Caco-2 (cell line): Measurements from ENCODE around the gene ZNF888. TPM values are rescaled to one million over a fixed set of nuclear protein-coding genes. Genes with fewer than 3 reads are reported as not detected.

ENCODE experiments used
- BruUV-seq: library from RNA; stranded (reverse); fragments of 400-500 nt; replicated peaks from 2 replicates; lab custom pipeline; 2021; lab: Mats Ljungman, UMichigan
- CTCF ChIA-PET: fragments of 300-600 bp; sonication (Branson Sonifier 250); formaldehyde crosslinking; loops from one replicate; lab custom pipeline; 2022; ENCODE audit warnings: antibody characterized with exemption; lab: Charles Lee
- POLR2A ChIA-PET: fragments of 300-600 bp; sonication (Branson Sonifier 250); formaldehyde crosslinking; loops from one replicate; lab custom pipeline; 2022; ENCODE audit warnings: antibody characterized with exemption; lab: Charles Lee
- DNase-seq, 2 experiments: peaks; one replicate each; pipeline versions ENCODE4 v3.0.0 to v3.0.0-alpha.2; 2020 to 2022
- H3K27me3 ChIP-seq: replicated peaks from 2 replicates; pipeline ENCODE4 v1.6.0; 2011; ENCODE audit warnings: low read length; ENCODE audit not compliant: control insufficient read depth, insufficient read depth
- H3K36me3 ChIP-seq: 2 replicates; pipeline ENCODE4 v1.5.1; 2011; ENCODE audit warnings: low read length; ENCODE audit not compliant: control insufficient read depth, insufficient read depth
- H3K4me1 ChIP-seq: fragments of 250-450 bp; sonication (Bioruptor Pico); 2 replicates; pipeline ENCODE4 v1.5.1; 2020; ENCODE audit warnings: mild to moderate bottlenecking
- H3K4me3 ChIP-seq: 2 replicates; pipeline ENCODE4 v1.5.1; 2011; ENCODE audit warnings: low read depth, mild to moderate bottlenecking, control low read depth, low read length
- H3K9me3 ChIP-seq: fragments of 250-450 bp; sonication (Bioruptor Pico); 2 replicates; pipeline ENCODE4 v1.5.1; 2020; ENCODE audit warnings: mild to moderate bottlenecking, moderate library complexity
- H3K27ac Mint-ChIP-seq: one replicate; pipeline ENCODE4 v1.8.0; 2022; ENCODE audit warnings: mixed read lengths; ENCODE audit not compliant: unreplicated experiment
- H3K27me3 Mint-ChIP-seq: one replicate; pipeline ENCODE4 v1.8.0; 2022; ENCODE audit warnings: mixed read lengths; ENCODE audit not compliant: insufficient read depth, unreplicated experiment
- H3K36me3 Mint-ChIP-seq: one replicate; pipeline ENCODE4 v1.8.0; 2022; ENCODE audit warnings: mild to moderate bottlenecking, mixed read lengths; ENCODE audit not compliant: insufficient read depth, unreplicated experiment
- H3K4me1 Mint-ChIP-seq: one replicate; pipeline ENCODE4 v1.8.0; 2022; ENCODE audit warnings: low read depth, mixed read lengths; ENCODE audit not compliant: unreplicated experiment
- H3K4me3 Mint-ChIP-seq: one replicate; pipeline ENCODE4 v1.8.0; 2022; ENCODE audit warnings: mild to moderate bottlenecking, moderate library complexity, mixed read lengths; ENCODE audit not compliant: unreplicated experiment
- H3K9me3 Mint-ChIP-seq: one replicate; pipeline ENCODE4 v1.8.0; 2022; ENCODE audit warnings: mixed read lengths; ENCODE audit not compliant: unreplicated experiment
- CTCF ChIP-seq, 2 experiments: fragments of 200-600 bp in 1 of 2; IDR thresholded peaks; 1 replicate in 1 of 2; 2 replicates in 1 of 2; pipeline versions ENCODE4 v1.5.1 to v1.8.0; 2011 to 2022; ENCODE audit warnings: antibody characterized with exemption in 1 of 2, control low read depth in 1 of 2, inconsistent platforms in 1 of 2, low read depth in 1 of 2, low read length in 1 of 2, mild to moderate bottlenecking in 1 of 2, moderate library complexity in 1 of 2; ENCODE audit not compliant: insufficient read depth in 1 of 2, severe bottlenecking in 1 of 2, unreplicated experiment in 1 of 2
- intact Hi-C: fragments of 100-400 bp; cut with micrococcal nuclease; formaldehyde crosslinking; loops from one replicate; pipeline ENCODE4 v1.10.0; 2022; ENCODE audit not compliant: unreplicated experiment
- total RNA-seq: library from RNA; stranded (reverse); gene quantifications from 2 replicates; pipeline ENCODE4 v1.2.3, GENCODE V29; 2022

The ZNF888 gene
- total RNA-seq, 1 experiment from 2014 or later, result 7.3 TPM

- intact Hi-C loops, result loop anchor here (2.0 kb wide), 1 partner anchor 19 kb away; the partner anchor contains the start of gene ZNF816
- H3K36me3 Mint-ChIP-seq, result peaks cover 61% of the 10 kb centered on the region
- H3K27ac Mint-ChIP-seq, result peak overlapping the region; percentile 49
- TF ChIP-seq CTCF (IDR thresholded peaks at IDR 0.05; ENCODE audit: insufficient read depth in 1 of 2, low read depth in 1 of 2, low read length in 1 of 2, severe bottlenecking in 1 of 2, unreplicated experiment in 1 of 2), result no peak
- H3K27me3 ChIP-seq, result no peaks in the 10 kb centered on the region
- ChIA-PET POLR2A (no interaction called here), CTCF (no interaction called here)
- H3K4me3 Mint-ChIP-seq, result peak overlapping the region; percentile 6
- peaks cover 12% of the 10 kb centered on the region for H3K4me1 Mint-ChIP-seq
- H3K9me3 Mint-ChIP-seq, result peaks cover 14% of the 10 kb centered on the region
- no peaks in the 10 kb centered on the region for H3K27me3 Mint-ChIP-seq
- no peak for DNase-seq
- peaks cover 28% of the 10 kb centered on the region for H3K4me1 ChIP-seq
- no TSS peak for BruUV-seq
- no peaks in the 10 kb centered on the region for H3K36me3 ChIP-seq
- peaks cover 54% of the 10 kb centered on the region for H3K9me3 ChIP-seq
- H3K4me3 ChIP-seq, result no peak overlapping the region
Measured at GRCh38 chr19:52943884-52944643, 20.8 kb upstream of the ZNF888 start.

- peaks cover 68% of the 10 kb centered on the region for H3K36me3 Mint-ChIP-seq
- BruUV-seq, result no TSS peak
- peaks cover 20% of the 10 kb centered on the region for H3K4me1 Mint-ChIP-seq
- DNase-seq, result no peak
- peak overlapping the region; percentile 96 for H3K4me3 Mint-ChIP-seq
- CTCF ChIA-PET, result no interaction called here
- no peaks in the 10 kb centered on the region for H3K36me3 ChIP-seq
- H3K9me3 Mint-ChIP-seq, result peaks cover 14% of the 10 kb centered on the region
- peaks cover 32% of the 10 kb centered on the region for H3K4me1 ChIP-seq
- TF ChIP-seq CTCF (IDR thresholded peaks at IDR 0.05; ENCODE audit: insufficient read depth in 1 of 2, low read depth in 1 of 2, low read length in 1 of 2, severe bottlenecking in 1 of 2, unreplicated experiment in 1 of 2), result no peak
- H3K4me3 ChIP-seq, result peak overlapping the region; percentile 87; the same call in 1 of the 2 replicates
- H3K27me3 Mint-ChIP-seq, result no peaks in the 10 kb centered on the region
- peak overlapping the region; percentile 92 for H3K27ac Mint-ChIP-seq
- no peaks in the 10 kb centered on the region for H3K27me3 ChIP-seq
- H3K9me3 ChIP-seq, result peaks cover 50% of the 10 kb centered on the region
- intact Hi-C loops, result loop anchor here (2.0 kb wide), 1 partner anchor 19 kb away; the partner anchor contains the start of gene ZNF816
- POLR2A ChIA-PET, result no interaction called here
Measured at GRCh38 chr19:52943134-52943883, 20.1 kb upstream of the ZNF888 start.

GRCh38 chr19:52942386-52943133, 19.3 kb upstream of the ZNF888 start:
- peaks cover 63% of the 10 kb centered on the region for H3K36me3 Mint-ChIP-seq
- CTCF ChIA-PET, result no interaction called here
- DNase-seq, result peak; percentile 94 to 95

More at GRCh38 chr19:52942386-52943133, 19.3 kb upstream of the ZNF888 start:
- Mint-ChIP-seq H3K4me3 (peak overlapping the region; percentile 96), H3K9me3 (peaks cover 14% of the 10 kb centered on the region), H3K27me3 (no peaks in the 10 kb centered on the region), H3K4me1 (peaks cover 20% of the 10 kb centered on the region), H3K27ac (peak overlapping the region; percentile 92)
- peaks cover 47% of the 10 kb centered on the region for H3K9me3 ChIP-seq
- intact Hi-C loops, result loop anchor here (2.0 kb wide), 1 partner anchor 20 kb away; the partner anchor contains the start of gene ZNF816
- H3K36me3 ChIP-seq, result no peaks in the 10 kb centered on the region; the same call in 1 of the 2 replicates
- TSS peak; percentile 91 for BruUV-seq
- TF ChIP-seq CTCF (IDR thresholded peaks at IDR 0.05; ENCODE audit: insufficient read depth in 1 of 2, low read depth in 1 of 2, low read length in 1 of 2, severe bottlenecking in 1 of 2, unreplicated experiment in 1 of 2), result no peak
- peaks cover 32% of the 10 kb centered on the region for H3K4me1 ChIP-seq
- POLR2A ChIA-PET, result no interaction called here
- H3K4me3 ChIP-seq, result peak overlapping the region; percentile 87
- no peaks in the 10 kb centered on the region for H3K27me3 ChIP-seq
